ENCODE data around the gene AQP1. TPM values are rescaled to one million over a fixed set of nuclear protein-coding genes. Genes with fewer than 3 reads are reported as not detected.
A peak's percentile ranks its signal among the peaks of the same experiment; 100 is the strongest.

AQP1 gene
- total RNA-seq, 4 donors from 2014 or later, result 291 to 685 (median 428) TPM

- no peak for DNase-seq (ENCODE audit: low spot score)
- no peak for ATAC-seq (ENCODE audit: low FRiP score)
- no peak for TF ChIP-seq CTCF (IDR thresholded peaks at IDR 0.05)
Measured at GRCh38 chr7:30923009-30923773, 11.5 kb downstream of the AQP1 start.

GRCh38 chr7:30923774-30924413 lies 12.2 kb downstream of the AQP1 start:
- no peak for TF ChIP-seq CTCF (IDR thresholded peaks at IDR 0.05)
- ATAC-seq (ENCODE audit: low FRiP score) (no peak), DNase-seq (ENCODE audit: low spot score) (peak; percentile 9)

GRCh38 chr7:30924624-30925023 lies 13.0 kb downstream of the AQP1 start:
- TF ChIP-seq CTCF (IDR thresholded peaks at IDR 0.05), result no peak
- ATAC-seq (ENCODE audit: low FRiP score) (no peak), DNase-seq (ENCODE audit: low spot score) (peak; percentile 7)

GRCh38 chr7:30925117-30925516 lies 13.5 kb downstream of the AQP1 start:
- TF ChIP-seq CTCF (IDR thresholded peaks at IDR 0.05), result no peak
- peak; percentile 4 for DNase-seq (ENCODE audit: low spot score)
- ATAC-seq (ENCODE audit: low FRiP score), result no peak

- no peak for ATAC-seq (ENCODE audit: low FRiP score)
- no peak for DNase-seq (ENCODE audit: low spot score)
- no peak for TF ChIP-seq CTCF (IDR thresholded peaks at IDR 0.05)
Measured at GRCh38 chr7:30925913-30926312, 14.3 kb downstream of the AQP1 start.

GRCh38 chr7:30926313-30926712 lies 14.7 kb downstream of the AQP1 start:
- TF ChIP-seq CTCF (IDR thresholded peaks at IDR 0.05), result no peak
- ATAC-seq (ENCODE audit: low FRiP score), result no peak
- peak; percentile 16 for DNase-seq (ENCODE audit: low spot score)

GRCh38 chr7:30927040-30927439 lies 15.4 kb downstream of the AQP1 start:
- ATAC-seq (ENCODE audit: low FRiP score), result no peak
- DNase-seq (ENCODE audit: low spot score), result no peak
- no peak for TF ChIP-seq CTCF (IDR thresholded peaks at IDR 0.05)

Data from omental fat pad (tissue), 4 donors.